Activated naive CD4-positive, alpha-beta T cell treated with anti-CD3 and anti-CD28 coated beads for 36 hours (primary cell): ENCODE data around the gene LCN15. TPM values are rescaled to one million over a fixed set of nuclear protein-coding genes. Genes with fewer than 3 reads are reported as not detected.
"Not testable (repeated sequence)": the region's sequence is repeated elsewhere in the genome, so short reads cannot be mapped to it uniquely, and the experiment has no call there.

ENCODE experiments used
- CTCF ChIA-PET: fragments of 350-600 bp; sonication (Branson Sonifier 250); formaldehyde crosslinking; loops from one replicate; lab custom pipeline; 2021; ENCODE audit warnings: antibody characterized with exemption; lab: Charles Lee
- DNase-seq: peaks from one replicate; pipeline ENCODE4 v3.0.0-alpha.2; 2020
- H3K27ac Mint-ChIP-seq: one replicate; pipeline ENCODE4 v1.8.0; 2021; ENCODE audit warnings: mild to moderate bottlenecking, mixed read lengths
- H3K27me3 Mint-ChIP-seq: one replicate; pipeline ENCODE4 v1.8.0; 2021; ENCODE audit warnings: low read depth, mixed read lengths
- H3K36me3 Mint-ChIP-seq: one replicate; pipeline ENCODE4 v1.8.0; 2021; ENCODE audit warnings: low read depth, mixed read lengths
- H3K4me1 Mint-ChIP-seq: one replicate; pipeline ENCODE4 v1.8.0; 2021; ENCODE audit warnings: low read depth, mixed read lengths
- H3K4me3 Mint-ChIP-seq: one replicate; pipeline ENCODE4 v1.8.0; 2021; ENCODE audit warnings: mild to moderate bottlenecking, moderate library complexity, mixed read lengths
- H3K9me3 Mint-ChIP-seq: one replicate; pipeline ENCODE4 v1.8.0; 2021; ENCODE audit warnings: mixed read lengths
- intact Hi-C: fragments of 100-400 bp; cut with micrococcal nuclease; formaldehyde crosslinking; loops from one replicate; pipeline ENCODE4 v1.15.1; 2023
- total RNA-seq, 2 experiments: library from RNA; stranded (reverse); gene quantifications; one replicate each; pipeline ENCODE4 v1.2.3, GENCODE V29; 2021

The LCN15 gene
- total RNA-seq, 2 experiments from 2014 or later = not detected

DNA sequence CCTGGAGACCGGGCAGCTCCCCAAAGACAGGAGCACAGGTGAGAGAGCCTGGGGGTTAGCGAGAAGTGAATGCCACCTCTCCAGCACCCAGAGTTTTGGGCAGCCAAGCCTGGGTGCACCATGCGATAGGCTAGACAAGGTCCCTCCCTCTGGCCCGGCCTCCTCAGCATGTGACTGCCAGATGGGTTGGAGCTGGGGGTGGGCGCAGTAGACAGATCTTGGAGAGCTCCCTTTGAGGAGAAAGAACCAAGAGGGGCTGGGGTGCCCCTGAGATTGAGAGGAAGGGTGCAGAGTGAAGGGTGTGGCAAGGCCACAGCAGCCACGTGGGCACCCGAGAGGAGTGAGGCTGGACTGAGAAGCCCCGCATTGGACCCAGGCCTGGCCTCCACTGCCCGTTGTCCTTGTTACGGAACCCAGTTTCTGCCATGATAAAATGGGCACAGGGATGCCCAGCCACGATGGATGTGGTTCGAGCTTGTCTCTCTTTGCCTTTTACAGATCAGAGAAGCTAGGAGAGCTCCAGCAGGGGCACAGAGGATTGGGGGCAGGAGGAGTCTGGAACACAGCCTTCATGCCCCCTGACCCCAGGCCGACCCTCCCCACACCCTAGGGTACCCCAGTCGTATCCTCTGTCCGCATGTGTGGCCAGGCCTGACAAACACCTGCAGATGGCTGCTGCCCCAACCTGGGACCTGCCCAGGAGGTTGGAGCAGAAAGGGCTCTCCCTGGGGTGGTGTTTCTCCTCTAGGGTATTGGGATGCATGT lies 28.2 kb upstream of the LCN15 start:
- intact Hi-C loops = loop anchor here (5.0 kb wide), 1 partner anchor 75 kb away; the partner anchor contains the start of gene EDF1
- peak overlapping the region; percentile 83 for H3K4me3 Mint-ChIP-seq
- H3K4me1 Mint-ChIP-seq = peaks cover 25% of the 10 kb centered on the region
- no peak for DNase-seq
- no peaks in the 10 kb centered on the region for H3K9me3 Mint-ChIP-seq
- H3K27ac Mint-ChIP-seq = peak overlapping the region; percentile 79
- CTCF ChIA-PET = interaction anchor here (1.1 to 4.0 kb wide), 6 partner anchors 8 to 242 kb away, joined by 3 to 28 read pairs (median 4); partner anchors contain the start of genes AJM1 and RABL6
- no peaks in the 10 kb centered on the region for H3K36me3 Mint-ChIP-seq
- no peaks in the 10 kb centered on the region for H3K27me3 Mint-ChIP-seq

DNA sequence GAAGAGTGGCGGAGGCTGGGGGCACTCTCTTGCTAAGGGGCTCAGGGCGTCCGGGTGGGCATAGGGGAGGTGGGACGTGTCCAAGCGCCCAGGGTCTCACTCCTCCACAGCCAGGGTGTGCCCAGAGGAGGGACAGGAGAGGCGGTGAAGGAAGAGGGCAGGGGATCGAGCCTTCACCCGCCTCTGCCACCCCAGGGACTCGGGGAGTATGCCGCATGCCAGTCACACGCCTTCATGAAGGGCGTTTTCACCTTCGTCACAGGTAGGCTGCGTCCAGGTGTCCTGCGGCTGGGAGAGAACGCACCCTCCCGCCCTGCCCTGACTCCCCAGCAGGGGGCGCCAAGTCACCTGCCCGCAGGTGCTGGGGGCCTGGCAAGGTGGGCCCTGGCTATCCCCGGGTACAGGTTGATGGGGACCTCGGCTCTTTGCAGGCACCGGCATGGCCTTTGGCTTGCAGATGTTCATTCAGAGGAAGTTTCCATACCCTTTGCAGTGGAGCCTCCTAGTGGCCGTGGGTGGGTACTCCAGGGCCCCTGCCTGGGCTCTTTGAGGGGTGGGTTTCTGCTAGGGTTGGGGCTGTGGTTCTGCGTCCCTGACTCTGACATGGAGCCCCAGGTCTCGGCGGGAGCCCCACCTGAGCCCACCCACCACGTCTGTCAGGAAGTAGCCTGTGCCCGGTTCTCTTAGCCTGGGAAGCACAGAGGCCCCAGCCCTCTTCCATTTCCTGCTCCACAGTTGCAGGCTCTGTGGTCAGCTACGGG lies 27.4 kb upstream of the LCN15 start:
- Mint-ChIP-seq H3K36me3 (no peaks in the 10 kb centered on the region), H3K27ac (peak overlapping the region; percentile 79), H3K4me1 (peaks cover 25% of the 10 kb centered on the region), H3K4me3 (peak overlapping the region; percentile 83), H3K27me3 (no peaks in the 10 kb centered on the region), H3K9me3 (no peaks in the 10 kb centered on the region)
- intact Hi-C loops = loop anchor here (1.0 to 5.0 kb wide), 10 partner anchors 9 to 308 kb away; partner anchors contain the start of genes C8G, EDF1, FBXW5 and MAN1B1
- CTCF ChIA-PET = interaction anchor here (0.6 to 4.0 kb wide), 7 partner anchors 9 to 243 kb away, joined by 3 to 28 read pairs (median 4); partner anchors contain the start of genes AJM1 and RABL6
- peak; percentile 74 for DNase-seq

DNA sequence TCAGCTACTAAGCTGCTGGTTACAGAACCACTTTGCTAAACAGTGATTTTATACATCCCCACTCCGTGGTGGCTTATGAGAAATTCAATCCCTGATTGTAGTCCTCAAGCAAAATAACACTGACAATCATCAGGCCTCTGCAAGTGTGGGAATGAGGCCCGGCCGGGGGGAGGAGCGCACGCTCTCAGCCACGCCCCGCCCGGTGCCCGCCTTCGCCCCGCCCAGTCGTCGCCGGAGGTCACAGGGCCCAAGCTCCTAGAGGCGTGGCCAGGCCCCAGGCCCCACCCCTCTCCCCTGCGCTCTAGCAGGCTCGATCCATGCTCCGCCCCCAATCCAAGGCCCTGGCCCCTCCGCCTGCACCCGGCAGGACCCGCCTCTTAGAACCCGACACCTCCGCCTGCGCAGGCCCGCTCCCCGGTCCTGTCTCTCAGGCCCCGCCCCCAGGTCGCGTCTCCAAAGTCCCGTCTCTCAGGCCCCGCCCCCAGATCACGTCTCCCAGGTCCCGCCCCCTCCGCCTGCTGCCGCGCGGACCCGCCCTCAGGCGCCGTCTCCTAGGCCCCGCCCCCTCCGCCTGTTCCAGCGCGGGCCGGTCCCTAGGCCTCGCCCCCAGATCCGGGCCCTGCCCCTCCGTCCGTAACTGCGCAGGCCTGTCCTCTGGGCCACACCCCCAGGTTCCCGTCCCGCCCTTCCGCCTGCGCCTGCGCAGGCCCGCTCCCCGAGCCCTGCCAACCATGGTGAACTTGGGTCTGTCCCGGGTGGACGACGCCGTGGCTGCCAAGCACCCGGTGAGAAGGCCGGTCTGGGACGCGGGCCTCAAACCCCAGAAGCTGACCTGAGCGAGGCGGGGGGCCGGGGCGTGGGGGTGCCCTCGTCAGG lies 26.6 kb upstream of the LCN15 start, which contains the start of gene TMEM141:
Gene TMEM141, plus strand, starts transcription at position 705 of the 876 bp plus-strand sequence. Its CDS starts 27 bp downstream, at position 732.
- Mint-ChIP-seq H3K27me3 (no peaks in the 10 kb centered on the region), H3K36me3 (no peaks in the 10 kb centered on the region)

DNA sequence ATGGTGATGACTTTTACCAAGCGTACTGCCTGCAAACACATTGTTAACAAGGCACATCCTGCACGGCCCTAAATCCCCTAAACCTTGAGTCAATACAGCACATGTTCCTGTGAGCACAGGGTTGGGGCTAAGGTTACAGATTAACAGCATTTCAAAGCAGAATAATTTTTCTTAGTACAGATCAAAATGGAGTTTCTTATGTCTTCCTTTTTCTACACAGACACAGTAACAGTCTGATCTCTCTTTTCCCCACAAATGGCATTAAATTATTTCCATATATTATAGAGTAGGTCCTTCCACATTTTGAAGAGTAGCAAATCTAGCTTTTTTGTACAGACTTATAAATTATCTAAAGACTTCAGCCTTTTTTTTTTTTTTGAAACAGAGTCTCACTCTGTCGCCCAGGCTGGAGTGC lies 25.2 kb upstream of the LCN15 start:
- Mint-ChIP-seq H3K27ac (no peak overlapping the region), H3K4me1 (peaks cover 18% of the 10 kb centered on the region), H3K9me3 (no peaks in the 10 kb centered on the region), H3K36me3 (no peaks in the 10 kb centered on the region), H3K27me3 (no peaks in the 10 kb centered on the region), H3K4me3 (no peak overlapping the region)
- DNase-seq = no peak
- intact Hi-C loops = no loop called here
- CTCF ChIA-PET = no interaction called here

More for the DNA sequence above, 26.6 kb upstream of the LCN15 start, which contains the start of gene TMEM141:
- peak within 1 kb of the TSS; percentile 83 for H3K4me3 Mint-ChIP-seq
- CTCF ChIA-PET = interaction anchor here (0.6 to 4.0 kb wide), 7 partner anchors 12 to 273 kb away, joined by 3 to 28 read pairs (median 5); partner anchors contain the start of genes ABCA2 and RABL6
- peak within 1 kb of the TSS; percentile 79 for H3K27ac Mint-ChIP-seq
- peak; percentile 100 for DNase-seq
- intact Hi-C loops = loop anchor here (1.0 to 5.0 kb wide), 10 partner anchors 9 to 308 kb away; partner anchors contain the start of genes C8G, EDF1, FBXW5 and MAN1B1
- no peaks in the 10 kb centered on the region for H3K9me3 Mint-ChIP-seq
- peaks cover 18% of the 10 kb centered on the region for H3K4me1 Mint-ChIP-seq

DNA sequence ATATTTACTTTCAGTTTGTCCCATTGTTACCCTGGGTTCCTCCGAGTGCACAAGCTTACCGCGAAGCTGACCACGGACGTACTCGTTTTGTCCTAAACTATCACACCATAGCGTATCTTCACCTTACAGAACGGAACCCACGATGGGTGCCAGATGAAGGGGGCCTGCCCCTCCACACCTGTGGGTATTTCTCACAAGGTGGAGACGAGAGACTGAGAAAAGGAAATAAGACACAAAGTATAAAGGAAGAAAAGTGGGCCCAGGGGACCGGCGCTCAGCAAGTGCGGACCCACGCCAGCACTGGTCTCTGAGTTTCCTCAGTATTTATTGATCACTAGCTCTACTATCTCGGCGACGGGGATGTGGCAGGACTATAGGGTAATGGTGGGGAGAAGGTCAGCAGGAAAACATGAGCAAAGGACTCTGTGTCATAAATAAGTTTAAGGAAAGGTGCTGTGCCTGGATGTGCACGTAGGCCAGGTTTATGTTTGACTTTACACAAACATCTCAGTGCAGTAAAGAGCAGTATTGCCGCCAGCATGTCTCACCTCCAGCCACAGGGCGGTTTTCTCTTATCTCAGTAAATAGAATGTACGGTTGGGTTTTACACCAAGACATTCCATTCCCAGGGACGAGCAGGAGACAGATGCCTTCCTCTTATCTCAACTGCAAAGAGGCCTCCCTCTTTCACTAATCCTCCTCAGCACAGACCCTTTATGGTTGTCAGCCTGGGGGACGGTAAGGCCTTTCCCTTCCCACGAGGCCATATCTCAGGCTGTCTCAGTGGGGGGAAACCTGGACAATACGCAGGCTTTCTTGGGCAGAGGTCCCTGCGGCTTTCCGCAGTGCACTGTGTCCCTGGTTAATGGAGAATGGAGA lies 24.6 kb upstream of the LCN15 start:
- intact Hi-C loops, H3K36me3 Mint-ChIP-seq, H3K27me3 Mint-ChIP-seq, DNase-seq, H3K27ac Mint-ChIP-seq, H3K4me3 Mint-ChIP-seq, H3K9me3 Mint-ChIP-seq: not testable (repeated sequence)
- CTCF ChIA-PET = interaction anchor here (0.6 to 4.3 kb wide), 7 partner anchors 9 to 275 kb away, joined by 3 to 27 read pairs (median 5); partner anchors contain the start of gene AJM1
- peaks cover 21% of the 10 kb centered on the region for H3K4me1 Mint-ChIP-seq

DNA sequence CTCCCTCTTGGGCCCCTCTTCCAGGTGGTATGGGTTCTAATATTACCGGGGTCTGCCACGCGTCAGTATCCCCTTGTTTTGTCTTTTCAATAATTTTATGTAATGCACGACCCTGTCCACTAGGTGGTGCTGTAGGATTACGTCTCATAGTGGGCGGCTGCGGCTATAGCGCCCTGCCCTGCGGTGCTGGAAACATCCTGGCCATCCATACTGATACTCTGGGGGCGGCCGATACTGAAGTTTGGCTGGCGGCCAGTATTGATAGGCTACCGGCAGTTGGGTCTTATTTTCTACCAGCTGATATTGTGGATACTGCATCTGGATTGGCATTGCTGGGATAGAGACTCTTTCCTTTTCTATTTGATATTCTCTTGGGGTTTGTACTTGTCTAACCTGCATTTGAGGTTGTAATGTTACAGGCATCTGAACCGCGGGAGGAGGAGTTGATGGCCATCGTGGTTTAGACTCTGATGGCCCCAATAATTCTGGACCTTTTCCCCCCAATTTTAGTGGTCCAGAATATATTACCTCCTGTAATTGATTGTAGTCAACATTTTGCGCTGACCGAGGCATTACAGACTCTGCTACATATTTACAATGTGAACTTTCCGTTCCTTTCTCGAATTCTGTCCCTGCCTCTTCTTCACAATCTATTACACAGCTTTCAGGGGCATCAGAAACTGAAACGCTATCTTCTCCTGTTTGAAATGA lies 23.5 kb upstream of the LCN15 start:
- no peaks in the 10 kb centered on the region for H3K36me3 Mint-ChIP-seq
- no peaks in the 10 kb centered on the region for H3K27me3 Mint-ChIP-seq
- no peaks in the 10 kb centered on the region for H3K9me3 Mint-ChIP-seq
- intact Hi-C loops = loop anchor here (1.0 kb wide), 3 partner anchors 59 to 247 kb away; no protein-coding TSS in a partner anchor
- peaks cover 21% of the 10 kb centered on the region for H3K4me1 Mint-ChIP-seq
- CTCF ChIA-PET = interaction anchor here (0.6 to 4.3 kb wide), 12 partner anchors 8 to 308 kb away, joined by 3 to 27 read pairs (median 4); partner anchors contain the start of genes AJM1 and RABL6
- H3K27ac Mint-ChIP-seq = no peak overlapping the region
- peak; percentile 77 for DNase-seq
- H3K4me3 Mint-ChIP-seq = no peak overlapping the region

DNA sequence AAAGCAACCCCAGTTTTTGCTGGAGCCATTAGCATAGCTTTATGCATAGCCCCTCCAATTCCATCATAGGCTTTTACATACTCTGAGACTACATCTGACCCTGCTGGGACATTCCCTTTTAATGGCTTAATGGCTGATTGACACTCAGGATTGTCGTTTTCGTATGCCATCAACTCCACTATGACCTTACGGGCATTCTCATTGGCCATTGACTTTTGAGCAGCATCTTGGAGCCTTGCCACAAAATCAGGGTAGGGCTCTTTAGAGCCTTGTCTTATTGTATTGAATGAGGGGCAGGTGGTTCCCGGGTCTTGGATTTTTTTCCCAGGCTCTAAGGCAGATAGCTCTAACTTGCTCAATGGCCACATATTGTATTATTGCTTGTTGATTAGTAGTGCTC lies 22.7 kb upstream of the LCN15 start:
- H3K4me1 Mint-ChIP-seq = peaks cover 16% of the 10 kb centered on the region
- not testable (repeated sequence) for H3K9me3 Mint-ChIP-seq, H3K27ac Mint-ChIP-seq, H3K4me3 Mint-ChIP-seq, H3K36me3 Mint-ChIP-seq, DNase-seq, H3K27me3 Mint-ChIP-seq
- CTCF ChIA-PET = interaction anchor here (0.5 to 4.3 kb wide), 9 partner anchors 9 to 309 kb away, joined by 3 to 27 read pairs (median 4); partner anchors contain the start of genes PAXX and RABL6
- intact Hi-C loops = loop anchor here (1.0 kb wide), 3 partner anchors 60 to 248 kb away; no protein-coding TSS in a partner anchor

DNA sequence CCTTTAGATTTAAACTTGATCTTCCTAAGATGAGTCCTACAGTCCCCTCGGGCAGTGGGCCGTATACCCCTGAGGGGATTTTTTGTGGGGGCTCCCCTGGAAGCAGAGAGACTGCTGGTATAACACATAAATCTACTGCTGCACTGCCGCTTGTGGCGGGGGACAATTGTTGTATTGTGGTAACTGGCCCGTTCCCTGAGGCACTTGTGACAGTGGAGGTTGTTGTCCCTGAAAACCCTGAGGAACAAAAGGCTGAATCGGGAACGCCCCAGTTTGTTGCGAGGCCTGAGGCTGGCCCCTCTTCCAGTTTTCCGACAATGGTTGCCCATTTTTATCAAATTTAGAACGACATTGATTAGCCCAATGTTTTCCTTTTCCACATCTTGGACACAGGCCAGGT lies 22.1 kb upstream of the LCN15 start:
- Mint-ChIP-seq H3K9me3 (no peaks in the 10 kb centered on the region), H3K27me3 (no peaks in the 10 kb centered on the region), H3K4me3 (no peak overlapping the region), H3K36me3 (no peaks in the 10 kb centered on the region), H3K27ac (no peak overlapping the region), H3K4me1 (peaks cover 14% of the 10 kb centered on the region)
- no peak for DNase-seq
- intact Hi-C loops = no loop called here
- CTCF ChIA-PET = interaction anchor here (1.2 to 4.3 kb wide), 6 partner anchors 9 to 309 kb away, joined by 3 to 27 read pairs (median 6); partner anchors contain the start of genes PAXX and RABL6

DNA sequence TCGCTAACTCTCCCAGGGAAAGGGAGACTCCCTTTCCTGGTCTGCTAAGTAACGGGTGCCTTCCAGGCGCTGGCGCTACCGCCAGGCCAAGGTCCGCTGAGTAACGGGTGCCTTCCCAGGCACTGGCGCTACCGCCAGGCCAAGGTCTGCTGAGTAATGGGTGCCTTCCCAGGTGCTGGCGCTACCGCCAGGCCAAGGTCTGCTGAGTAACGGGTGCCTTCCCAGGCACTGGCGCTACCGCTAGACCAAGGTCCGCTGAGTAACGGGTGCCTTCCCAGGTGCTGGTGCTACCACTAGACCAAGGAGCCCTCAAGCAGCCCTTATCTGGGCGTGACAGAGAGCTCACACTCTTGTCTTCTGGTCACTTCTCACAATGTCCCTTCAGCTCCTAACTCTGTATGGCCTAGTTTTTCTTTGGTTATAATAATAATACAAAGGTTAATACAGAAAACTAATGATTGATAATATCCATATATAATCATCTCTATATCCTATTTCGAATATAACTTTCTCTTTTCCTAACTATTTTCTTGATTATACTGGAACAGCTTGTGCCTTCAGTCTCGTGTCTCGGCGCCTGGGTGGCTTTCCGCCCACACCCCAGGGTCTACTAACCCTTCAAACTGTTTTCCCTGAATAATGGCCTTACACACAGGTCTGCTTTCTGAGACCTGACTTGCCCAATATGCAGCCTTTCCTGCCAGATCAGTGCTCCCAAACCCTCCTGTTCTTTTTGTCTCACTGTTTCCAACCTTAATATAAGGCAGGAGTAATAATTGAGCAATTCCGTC lies 21.4 kb upstream of the LCN15 start:
- CTCF ChIA-PET = interaction anchor here (1.4 to 4.3 kb wide), 5 partner anchors 8 to 249 kb away, joined by 4 to 27 read pairs (median 7); partner anchors contain the start of gene PAXX
- H3K27ac Mint-ChIP-seq, H3K27me3 Mint-ChIP-seq, H3K9me3 Mint-ChIP-seq, intact Hi-C loops, H3K36me3 Mint-ChIP-seq, DNase-seq, H3K4me3 Mint-ChIP-seq: not testable (repeated sequence)
- peaks cover 14% of the 10 kb centered on the region for H3K4me1 Mint-ChIP-seq
